Measurements from ENCODE around the gene ARMC10.

Gene ARMC10

DNA sequence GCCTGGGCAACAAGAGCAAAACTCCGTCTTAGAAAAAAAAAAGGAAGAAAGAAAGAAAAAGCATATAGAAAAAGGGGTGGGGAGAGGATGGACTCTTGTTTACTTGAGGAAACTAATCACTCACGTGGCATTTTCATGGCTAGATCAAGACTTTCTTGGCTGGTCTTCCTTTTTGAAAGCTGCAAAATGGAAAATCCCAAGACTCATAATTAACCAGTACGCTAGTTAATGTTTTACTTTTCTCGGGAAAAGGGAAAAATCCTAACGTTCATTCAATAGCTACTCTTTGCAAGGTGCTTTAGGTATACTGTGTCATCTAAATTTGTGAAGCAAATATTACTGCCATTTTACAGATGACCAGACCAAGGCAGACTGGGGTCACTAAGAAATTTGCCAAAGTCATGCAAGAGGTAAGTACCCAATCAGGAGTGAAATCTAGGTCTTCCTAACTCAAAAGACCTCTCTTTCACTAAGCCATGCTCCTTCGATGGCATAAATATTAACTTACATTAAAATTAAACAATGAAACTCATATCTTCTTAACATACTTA, 49.6 kb downstream of the ARMC10 start:
- H3K4me1 ChIP-seq (ENCODE audit: insufficient read depth, insufficient read length): no peaks in the 10 kb centered on the region
- no peak overlapping the region for H3K9ac ChIP-seq (ENCODE audit: insufficient read length, low read depth)
- no peaks in the 10 kb centered on the region for H3K27me3 ChIP-seq (ENCODE audit: insufficient read depth, insufficient read length)
- no peak for DNase-seq (ENCODE audit: low read depth, low spot score)
- H3K4me3 ChIP-seq (ENCODE audit: insufficient read length, low read depth): no peak overlapping the region
- peaks cover 25% of the 10 kb centered on the region for H3K36me3 ChIP-seq (ENCODE audit: insufficient read depth, insufficient read length, low read length)
- H3K9me3 ChIP-seq (ENCODE audit: insufficient read depth, low read length): no peaks in the 10 kb centered on the region
- TF ChIP-seq YY1 (IDR thresholded peaks at IDR 0.05; ENCODE audit: insufficient read depth, insufficient read length) (no peak), ZNF274 (IDR thresholded peaks at IDR 0.05; ENCODE audit: low read depth, low read length) (no peak), SUZ12 (IDR thresholded peaks at IDR 0.05; ENCODE audit: extremely low read depth, insufficient read depth, insufficient read length) (no peak)

DNA sequence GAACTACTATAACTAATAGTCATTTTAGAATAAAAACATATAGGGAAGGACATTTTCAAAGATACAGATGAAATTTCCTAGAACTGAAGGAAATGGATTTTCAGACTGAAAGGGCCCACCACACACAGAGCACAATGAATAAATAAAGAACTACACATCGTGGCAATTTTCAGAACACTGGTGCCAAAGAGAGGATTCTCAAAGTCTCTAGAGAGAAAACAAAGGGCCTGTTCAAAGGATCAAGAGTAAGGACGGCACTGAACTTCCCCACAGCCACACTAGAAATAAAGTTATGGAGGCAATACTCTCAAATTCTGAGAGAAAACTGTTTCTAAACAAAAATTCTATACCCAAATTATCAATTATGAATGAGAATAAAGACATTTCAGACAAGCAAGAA, 52.1 kb downstream of the ARMC10 start:
- TF ChIP-seq ZNF274 (IDR thresholded peaks at IDR 0.05; ENCODE audit: low read depth, low read length) (no peak), SUZ12 (IDR thresholded peaks at IDR 0.05; ENCODE audit: extremely low read depth, insufficient read depth, insufficient read length) (no peak), YY1 (IDR thresholded peaks at IDR 0.05; ENCODE audit: insufficient read depth, insufficient read length) (no peak)
- Histone ChIP-seq H3K9ac (ENCODE audit: insufficient read length, low read depth) (no peak overlapping the region), H3K4me1 (ENCODE audit: insufficient read depth, insufficient read length) (no peaks in the 10 kb centered on the region), H3K36me3 (ENCODE audit: insufficient read depth, insufficient read length, low read length) (peaks cover 12% of the 10 kb centered on the region), H3K27me3 (ENCODE audit: insufficient read depth, insufficient read length) (no peaks in the 10 kb centered on the region), H3K4me3 (ENCODE audit: insufficient read length, low read depth) (no peak overlapping the region), H3K9me3 (ENCODE audit: insufficient read depth, low read length) (no peaks in the 10 kb centered on the region)
- DNase-seq (ENCODE audit: low read depth, low spot score): no peak

DNA sequence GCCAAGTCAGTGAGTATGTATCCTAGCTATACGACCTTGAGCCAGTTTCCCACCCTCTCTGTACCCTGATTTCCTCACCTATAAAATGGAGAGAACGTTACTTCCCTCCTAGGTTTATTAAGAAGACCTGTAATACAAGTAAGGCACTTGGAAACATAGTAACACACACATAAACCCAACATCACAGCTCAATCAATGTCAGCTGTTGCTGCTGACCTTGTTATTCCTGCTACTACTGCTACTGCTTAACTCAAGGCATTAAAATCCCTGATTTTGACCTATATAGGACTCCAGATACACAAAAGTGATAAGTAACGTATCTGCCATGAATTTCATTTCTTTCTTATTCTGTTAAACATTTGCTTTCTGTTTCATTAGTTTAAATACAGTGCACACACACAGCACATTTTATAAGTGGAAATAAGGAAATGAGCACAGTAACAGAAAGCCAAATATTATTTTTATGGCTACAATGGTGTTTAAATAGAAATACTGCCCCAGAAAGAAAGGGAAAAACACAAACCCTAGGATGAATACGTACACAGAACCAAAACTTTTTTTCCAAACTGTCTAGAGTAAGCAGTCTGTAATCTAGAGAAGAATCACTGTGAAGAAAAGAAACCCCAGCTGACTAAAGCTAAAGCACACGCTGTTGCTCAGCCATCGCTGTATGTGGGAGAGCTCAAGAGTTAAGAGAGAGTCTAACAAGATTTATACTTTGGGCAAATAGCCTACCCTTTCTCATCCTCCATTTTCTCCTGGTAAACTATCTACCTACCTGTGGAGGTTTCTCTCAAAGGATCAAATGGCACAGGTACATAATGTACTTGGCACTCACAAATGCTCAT, 55.0 kb downstream of the ARMC10 start:
- H3K4me1 ChIP-seq (ENCODE audit: insufficient read depth, insufficient read length): no peaks in the 10 kb centered on the region
- no peak for TF ChIP-seq SUZ12 (IDR thresholded peaks at IDR 0.05; ENCODE audit: extremely low read depth, insufficient read depth, insufficient read length)
- TF ChIP-seq ZNF274 (IDR thresholded peaks at IDR 0.05; ENCODE audit: low read depth, low read length): no peak
- no peak for TF ChIP-seq YY1 (IDR thresholded peaks at IDR 0.05; ENCODE audit: insufficient read depth, insufficient read length)
- no peak overlapping the region for H3K4me3 ChIP-seq (ENCODE audit: insufficient read length, low read depth)
- no peak for DNase-seq (ENCODE audit: low read depth, low spot score)
- H3K27me3 ChIP-seq (ENCODE audit: insufficient read depth, insufficient read length): no peaks in the 10 kb centered on the region
- H3K36me3 ChIP-seq (ENCODE audit: insufficient read depth, insufficient read length, low read length): peaks cover 12% of the 10 kb centered on the region
- H3K9me3 ChIP-seq (ENCODE audit: insufficient read depth, low read length): no peaks in the 10 kb centered on the region
- H3K9ac ChIP-seq (ENCODE audit: insufficient read length, low read depth): no peak overlapping the region

DNA sequence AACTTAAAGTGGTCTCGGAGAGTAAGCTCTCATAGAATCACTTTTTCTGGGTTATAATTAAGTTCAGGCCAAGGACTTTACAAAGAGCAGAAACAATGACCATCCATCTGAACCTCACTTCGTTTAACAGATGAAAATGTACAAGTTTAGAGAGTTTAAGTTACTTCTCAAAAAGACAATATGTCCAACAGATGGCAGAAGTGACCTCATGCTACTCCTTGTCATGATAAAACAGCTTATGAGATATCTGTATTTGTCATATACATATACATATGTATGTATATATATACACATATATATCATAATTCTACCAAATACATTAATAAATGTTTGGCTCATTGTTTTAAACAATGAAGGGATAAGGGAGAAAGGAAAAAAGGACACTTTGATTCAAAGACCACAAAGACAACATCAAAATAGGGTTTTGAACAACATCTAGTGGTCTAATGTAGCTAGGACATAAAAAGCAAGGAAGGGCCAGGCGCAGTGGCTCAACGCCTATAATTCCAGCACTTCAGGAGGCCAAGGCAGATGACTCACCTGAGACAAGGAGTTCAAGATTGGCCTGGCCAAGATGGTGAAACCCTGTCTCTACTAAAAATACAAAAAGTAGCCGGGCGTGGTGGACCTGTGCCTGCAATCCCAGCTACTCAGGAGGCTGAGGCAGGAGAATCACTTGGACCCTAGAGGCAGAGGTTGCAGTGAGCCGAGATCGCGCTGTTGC, 56.1 kb downstream of the ARMC10 start:
- no peak for TF ChIP-seq SUZ12 (IDR thresholded peaks at IDR 0.05; ENCODE audit: extremely low read depth, insufficient read depth, insufficient read length)
- no peak for TF ChIP-seq YY1 (IDR thresholded peaks at IDR 0.05; ENCODE audit: insufficient read depth, insufficient read length)
- TF ChIP-seq ZNF274 (IDR thresholded peaks at IDR 0.05; ENCODE audit: low read depth, low read length): no peak
- no peak for DNase-seq (ENCODE audit: low read depth, low spot score)
- no peak overlapping the region for H3K4me3 ChIP-seq (ENCODE audit: insufficient read length, low read depth)

GRCh38 chr7:103132995-103133688, 58.2 kb downstream of the ARMC10 start:
- DNase-seq (ENCODE audit: low read depth, low spot score): no peak
- no peak for TF ChIP-seq ZNF274 (IDR thresholded peaks at IDR 0.05; ENCODE audit: low read depth, low read length)
- Histone ChIP-seq H3K9me3 (ENCODE audit: insufficient read depth, low read length) (no peaks in the 10 kb centered on the region), H3K4me3 (ENCODE audit: insufficient read length, low read depth) (no peak overlapping the region), H3K4me1 (ENCODE audit: insufficient read depth, insufficient read length) (no peaks in the 10 kb centered on the region), H3K27me3 (ENCODE audit: insufficient read depth, insufficient read length) (no peaks in the 10 kb centered on the region), H3K9ac (ENCODE audit: insufficient read length, low read depth) (no peak overlapping the region), H3K36me3 (ENCODE audit: insufficient read depth, insufficient read length, low read length) (peaks cover under 1% of the 10 kb centered on the region)

More for the DNA sequence above, 56.1 kb downstream of the ARMC10 start:
- Histone ChIP-seq H3K4me1 (ENCODE audit: insufficient read depth, insufficient read length) (no peaks in the 10 kb centered on the region), H3K27me3 (ENCODE audit: insufficient read depth, insufficient read length) (no peaks in the 10 kb centered on the region), H3K9ac (ENCODE audit: insufficient read length, low read depth) (no peak overlapping the region), H3K36me3 (ENCODE audit: insufficient read depth, insufficient read length, low read length) (peaks cover 10% of the 10 kb centered on the region), H3K9me3 (ENCODE audit: insufficient read depth, low read length) (no peaks in the 10 kb centered on the region)

GRCh38 chr7:103134836-103135554, 60.1 kb downstream of the ARMC10 start:
- TF ChIP-seq YY1 (IDR thresholded peaks at IDR 0.05; ENCODE audit: insufficient read depth, insufficient read length): no peak
- no peak for TF ChIP-seq ZNF274 (IDR thresholded peaks at IDR 0.05; ENCODE audit: low read depth, low read length)
- no peak for DNase-seq (ENCODE audit: low read depth, low spot score)
- no peaks in the 10 kb centered on the region for H3K4me1 ChIP-seq (ENCODE audit: insufficient read depth, insufficient read length)
- H3K4me3 ChIP-seq (ENCODE audit: insufficient read length, low read depth): no peak overlapping the region
- no peaks in the 10 kb centered on the region for H3K9me3 ChIP-seq (ENCODE audit: insufficient read depth, low read length)
- H3K27me3 ChIP-seq (ENCODE audit: insufficient read depth, insufficient read length): no peaks in the 10 kb centered on the region
- H3K9ac ChIP-seq (ENCODE audit: insufficient read length, low read depth): no peak overlapping the region
- no peaks in the 10 kb centered on the region for H3K36me3 ChIP-seq (ENCODE audit: insufficient read depth, insufficient read length, low read length)
